Retinal pigment epithelial cell (primary cell): ENCODE results near the gene SLC17A9.

Experiments used
- DNase-seq: peaks from one replicate; pipeline ENCODE4 v3.0.0-alpha.2; 2010; ENCODE audit warnings: low read depth
- H3K4me3 ChIP-seq: 2 replicates; pipeline ENCODE4 v1.5.1; 2011; ENCODE audit warnings: mild to moderate bottlenecking, low read length, control low read depth, moderate library complexity
- TF ChIP-seq, protein P1 (sequence below): conservative IDR thresholded peaks from 2 replicates; pipeline ENCODE4 v1.5.1; 2011; ENCODE audit warnings: low read depth, low read length, control low read depth, inconsistent platforms

Gene SLC17A9

GRCh38 chr20:62926229-62927127 lies 26.0 kb upstream of the SLC17A9 start, which contains the start of gene DIDO1:
Gene DIDO1, minus strand, starts transcription at chr20:62926505.
- TF ChIP-seq, protein P1, sequence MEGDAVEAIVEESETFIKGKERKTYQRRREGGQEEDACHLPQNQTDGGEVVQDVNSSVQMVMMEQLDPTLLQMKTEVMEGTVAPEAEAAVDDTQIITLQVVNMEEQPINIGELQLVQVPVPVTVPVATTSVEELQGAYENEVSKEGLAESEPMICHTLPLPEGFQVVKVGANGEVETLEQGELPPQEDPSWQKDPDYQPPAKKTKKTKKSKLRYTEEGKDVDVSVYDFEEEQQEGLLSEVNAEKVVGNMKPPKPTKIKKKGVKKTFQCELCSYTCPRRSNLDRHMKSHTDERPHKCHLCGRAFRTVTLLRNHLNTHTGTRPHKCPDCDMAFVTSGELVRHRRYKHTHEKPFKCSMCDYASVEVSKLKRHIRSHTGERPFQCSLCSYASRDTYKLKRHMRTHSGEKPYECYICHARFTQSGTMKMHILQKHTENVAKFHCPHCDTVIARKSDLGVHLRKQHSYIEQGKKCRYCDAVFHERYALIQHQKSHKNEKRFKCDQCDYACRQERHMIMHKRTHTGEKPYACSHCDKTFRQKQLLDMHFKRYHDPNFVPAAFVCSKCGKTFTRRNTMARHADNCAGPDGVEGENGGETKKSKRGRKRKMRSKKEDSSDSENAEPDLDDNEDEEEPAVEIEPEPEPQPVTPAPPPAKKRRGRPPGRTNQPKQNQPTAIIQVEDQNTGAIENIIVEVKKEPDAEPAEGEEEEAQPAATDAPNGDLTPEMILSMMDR: peak; percentile 63
- H3K4me3 ChIP-seq: peak within 1 kb of the TSS; percentile 88
- peak; percentile 33 for DNase-seq

- no peak for DNase-seq
- TF ChIP-seq, protein P1: no peak
- H3K4me3 ChIP-seq: peak overlapping the region; percentile 88
Measured at GRCh38 chr20:62927128-62927705, 25.3 kb upstream of the SLC17A9 start.

DNA sequence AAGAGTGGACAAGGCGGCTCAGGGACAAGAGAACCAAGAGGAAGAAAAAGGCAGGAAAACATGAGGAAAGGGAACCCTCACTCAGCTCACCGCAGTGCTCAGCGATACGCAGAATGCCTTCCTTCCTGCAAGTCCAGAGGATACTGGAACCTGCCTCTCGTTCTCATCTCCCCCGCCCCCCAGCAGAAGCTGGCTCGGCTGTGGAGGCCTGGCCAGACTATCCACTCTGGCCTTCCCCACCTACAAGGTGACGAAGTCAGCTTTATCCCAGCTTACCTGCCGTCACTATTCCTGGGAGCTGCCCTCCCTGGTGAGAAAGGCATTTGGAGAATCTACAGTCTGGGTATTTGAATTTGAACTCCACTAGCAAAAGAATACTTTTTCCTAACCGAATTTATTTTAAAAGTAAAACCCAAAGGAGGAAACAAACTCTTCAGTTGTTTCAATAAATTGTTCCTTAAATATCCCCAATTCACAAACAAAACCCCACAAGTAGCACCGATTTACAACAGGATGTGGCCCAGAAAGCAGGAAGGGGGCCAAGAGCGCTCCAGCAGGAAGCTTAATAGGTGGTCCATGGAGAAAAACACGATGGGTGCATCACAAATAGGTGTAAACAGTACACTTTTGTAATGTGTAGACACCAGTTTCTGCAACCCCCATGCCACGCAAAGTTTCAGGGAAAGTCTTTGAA lies 24.1 kb upstream of the SLC17A9 start:
- DNase-seq: no peak
- TF ChIP-seq, protein P1: no peak
- H3K4me3 ChIP-seq: peak overlapping the region; percentile 53

DNA sequence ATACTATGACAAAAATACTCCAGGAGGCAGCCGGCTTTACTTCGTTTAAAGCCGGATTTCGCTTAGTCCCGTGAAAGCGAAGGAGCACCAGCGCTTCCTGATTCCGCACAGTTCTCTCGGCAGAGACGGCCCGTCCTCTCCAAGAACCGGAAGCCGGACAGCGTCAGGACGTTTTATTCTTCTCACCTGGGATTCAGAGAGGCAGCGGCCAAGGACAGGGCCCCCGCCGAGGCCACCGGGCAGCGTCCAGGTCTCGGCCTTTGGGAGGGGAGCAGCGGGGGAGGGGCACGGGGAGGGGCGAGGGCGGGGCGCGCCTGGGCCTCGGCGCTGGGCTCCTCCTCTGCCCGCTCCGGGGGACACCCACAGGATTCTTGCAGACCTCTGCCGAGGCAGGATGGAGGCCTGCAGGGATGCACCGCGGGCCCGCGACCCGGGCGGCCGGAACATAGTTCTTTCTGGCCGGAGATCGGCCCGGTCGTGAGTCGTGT lies 23.4 kb upstream of the SLC17A9 start:
- TF ChIP-seq, protein P1: no peak
- DNase-seq: no peak
- peak overlapping the region; percentile 53 for H3K4me3 ChIP-seq

- no peak for DNase-seq
- no peak overlapping the region for H3K4me3 ChIP-seq
- TF ChIP-seq, protein P1: no peak
Measured at GRCh38 chr20:62931464-62931863, 21.0 kb upstream of the SLC17A9 start.

DNA sequence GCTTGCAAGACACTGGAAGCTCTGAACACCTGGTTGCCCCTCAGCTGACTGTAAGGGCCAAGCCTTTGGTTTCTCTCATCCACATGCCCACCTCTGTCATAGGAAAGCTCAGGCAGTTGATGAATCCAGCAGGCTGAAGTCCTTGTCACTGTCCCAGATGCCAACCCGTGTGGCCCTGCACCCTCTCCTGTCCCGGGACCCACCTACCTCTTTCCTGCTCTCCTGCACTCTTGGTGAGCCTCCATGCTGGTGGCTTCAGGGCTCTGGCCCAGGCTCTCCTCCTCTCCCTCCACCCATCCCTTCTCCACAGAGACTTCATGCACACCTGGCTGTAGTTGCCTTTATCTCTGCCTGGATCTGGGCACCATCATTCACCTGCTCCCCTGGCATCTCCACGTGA lies 18.5 kb upstream of the SLC17A9 start:
- no peak for DNase-seq
- TF ChIP-seq, protein P1: no peak
- no peak overlapping the region for H3K4me3 ChIP-seq
